WI38 (cell line): ENCODE data around the gene DCAF15.

ENCODE experiments used
- H3K4me3 ChIP-seq: 2 replicates; pipeline ENCODE4 v1.5.1; 2011; ENCODE audit warnings: low read depth, mild to moderate bottlenecking, control low read depth, low read length
- CTCF ChIP-seq: IDR thresholded peaks from 2 replicates; pipeline ENCODE4 v1.5.1; 2012; ENCODE audit warnings: low read depth, mild to moderate bottlenecking, control low read depth, low read length

Gene DCAF15

DNA sequence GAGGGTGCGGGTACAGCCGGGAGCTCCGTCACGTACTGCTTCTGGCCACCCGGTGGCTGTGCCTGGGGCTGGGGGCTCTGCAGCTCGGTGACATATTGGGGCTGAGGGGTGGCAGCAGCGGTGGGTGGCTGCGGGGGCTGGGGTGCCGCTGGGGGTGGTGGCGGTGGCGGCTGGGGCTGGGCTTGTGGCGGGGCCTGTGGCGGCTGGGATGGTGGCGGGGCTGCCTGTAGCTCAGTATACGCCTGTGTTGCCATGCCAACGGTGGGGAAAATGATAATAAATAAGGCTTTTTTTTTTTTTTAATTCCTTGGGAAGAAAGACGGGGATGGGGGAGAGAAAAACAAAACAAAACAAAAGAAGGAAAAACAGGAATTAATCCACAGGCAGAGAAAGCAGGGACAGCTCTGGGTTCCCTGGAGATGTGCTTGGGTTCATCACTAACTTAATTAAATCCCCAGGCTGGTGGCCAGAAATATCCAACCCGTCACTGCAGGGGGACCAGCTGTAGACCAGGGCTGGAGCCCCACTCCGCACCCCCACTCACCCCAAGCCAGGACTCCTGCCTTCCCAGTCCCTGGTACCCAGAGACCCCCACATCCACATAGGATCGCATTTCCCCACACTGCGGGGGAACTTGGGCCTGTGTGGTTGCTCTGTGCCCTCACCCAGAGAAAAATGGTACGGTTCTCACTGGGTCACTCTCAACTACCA lies 41.4 kb downstream of the DCAF15 start:
- no peak overlapping the region for H3K4me3 ChIP-seq
- TF ChIP-seq CTCF: no peak

DNA sequence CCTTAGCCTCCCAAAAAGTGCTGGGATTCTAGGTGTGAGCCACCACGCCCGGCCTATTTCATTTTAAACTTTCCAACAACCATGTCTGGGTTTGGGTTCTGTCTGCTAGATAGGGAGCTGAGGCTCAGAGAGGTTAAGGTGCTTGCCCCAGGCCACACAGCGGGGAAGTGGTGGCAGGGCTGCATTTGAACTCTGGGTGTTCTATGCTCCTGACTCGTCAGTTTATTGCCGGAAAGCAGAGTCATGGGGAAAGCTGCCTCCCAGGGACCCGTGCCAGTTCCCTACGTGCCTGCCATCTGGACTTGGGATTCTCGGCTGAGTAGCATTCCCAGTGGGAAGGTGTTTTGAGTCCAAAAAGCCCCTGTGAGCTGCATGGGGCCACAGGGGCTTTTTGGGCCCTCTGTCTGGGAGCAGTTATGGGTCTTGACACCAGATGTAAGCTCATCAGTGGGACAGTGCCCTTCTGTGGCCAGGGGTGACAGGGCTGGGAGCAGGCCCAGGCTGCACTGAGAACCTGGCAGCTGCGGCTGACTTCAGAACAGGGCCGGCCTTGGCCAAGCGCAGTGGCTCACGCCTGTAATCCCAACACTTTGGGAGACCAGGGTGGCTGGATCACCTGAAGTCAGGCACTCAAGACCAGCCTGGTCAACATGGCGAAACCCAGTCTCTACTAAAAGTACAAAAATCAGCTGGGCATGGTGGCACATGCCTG lies 42.9 kb downstream of the DCAF15 start:
- H3K4me3 ChIP-seq: no peak overlapping the region
- TF ChIP-seq CTCF: no peak

GRCh38 chr19:13995878-13996765 lies 43.8 kb downstream of the DCAF15 start:
- no peak overlapping the region for H3K4me3 ChIP-seq
- no peak for TF ChIP-seq CTCF

DNA sequence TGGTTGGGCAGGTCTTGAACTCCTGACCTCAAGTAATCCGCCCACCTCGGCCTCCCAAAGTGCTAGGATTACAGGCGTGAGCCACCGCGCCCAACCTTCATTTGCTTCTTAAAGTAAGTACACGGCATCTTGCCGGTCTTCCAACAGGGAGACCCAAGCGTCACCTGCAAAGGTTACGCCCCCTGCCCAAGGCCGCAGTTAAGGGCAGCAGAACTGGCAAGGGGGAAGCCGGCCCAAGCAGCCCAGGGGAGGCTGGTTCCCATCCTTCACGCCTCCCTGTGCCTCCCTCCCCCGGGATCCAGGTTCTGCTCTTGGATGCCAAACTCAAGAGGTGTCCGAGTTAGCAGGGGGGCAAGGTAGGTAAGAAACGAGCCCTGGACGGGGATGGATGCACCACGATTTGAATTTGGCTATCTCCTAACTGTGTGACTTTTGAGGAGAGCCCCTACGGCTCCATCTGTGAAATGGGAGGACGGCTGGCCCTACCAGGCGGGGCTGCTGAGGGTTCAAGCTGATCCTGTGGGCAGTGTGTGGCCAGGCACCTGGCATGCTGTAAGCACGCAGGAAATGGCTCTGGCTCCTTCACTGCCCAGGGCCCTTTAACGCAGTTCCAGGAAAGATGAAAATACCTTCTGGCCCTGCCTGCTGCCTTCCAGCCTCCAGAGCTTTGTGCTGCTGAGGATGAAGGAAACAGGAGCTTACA lies 44.8 kb downstream of the DCAF15 start:
- no peak for TF ChIP-seq CTCF
- no peak overlapping the region for H3K4me3 ChIP-seq

DNA sequence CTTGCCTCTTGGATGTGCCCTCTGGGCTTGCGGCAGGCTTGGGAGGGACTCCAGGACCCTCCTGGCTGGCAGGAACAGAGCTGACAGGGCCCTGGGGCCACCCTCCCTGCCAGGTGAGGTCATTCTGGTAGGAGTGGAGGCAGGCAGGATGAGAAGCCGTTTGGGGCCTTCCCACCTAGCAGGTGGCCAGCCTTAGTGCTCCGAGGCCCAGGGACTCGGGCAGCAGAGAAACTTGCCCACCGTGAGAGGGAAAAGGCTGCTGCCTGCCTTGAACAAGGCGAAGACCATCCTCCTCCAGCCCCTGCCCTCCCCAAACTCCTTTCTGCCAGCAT lies 45.3 kb downstream of the DCAF15 start:
- TF ChIP-seq CTCF: no peak
- no peak overlapping the region for H3K4me3 ChIP-seq

DNA sequence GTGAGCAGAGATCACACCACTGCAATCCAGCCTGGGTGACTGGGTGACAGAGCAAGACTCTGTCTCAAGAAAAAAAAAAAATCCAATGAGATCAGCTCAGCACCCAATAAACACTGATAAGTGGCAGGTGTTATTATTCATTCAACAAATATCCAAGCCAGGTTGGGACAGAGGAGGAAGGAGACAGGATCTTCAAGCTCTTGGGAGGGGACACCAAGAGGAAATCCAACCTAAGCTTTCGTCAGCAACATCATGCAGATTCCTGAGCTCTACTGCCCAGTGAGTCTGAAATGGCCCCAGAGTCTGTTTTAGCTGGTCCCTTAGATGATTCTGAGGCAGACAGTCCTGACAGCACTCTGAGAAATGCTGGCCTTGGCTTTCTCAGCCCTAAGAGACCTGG lies 46.1 kb downstream of the DCAF15 start:
- H3K4me3 ChIP-seq: no peak overlapping the region
- no peak for TF ChIP-seq CTCF
